IPS-15b (cell line): ENCODE data around the gene TMC3.

Source experiments
- H3K27me3 ChIP-seq: one replicate; pipeline ENCODE4 v1.6.1; 2013; ENCODE audit warnings: low read length; ENCODE audit not compliant: control insufficient read depth, insufficient read depth
- H3K36me3 ChIP-seq: one replicate; pipeline ENCODE4 v1.6.1; 2013; ENCODE audit warnings: low read length; ENCODE audit not compliant: control insufficient read depth, insufficient read depth
- H3K4me1 ChIP-seq: one replicate; pipeline ENCODE4 v1.6.1; 2013; ENCODE audit warnings: mild to moderate bottlenecking, low read length; ENCODE audit not compliant: control insufficient read depth, insufficient read depth
- H3K4me3 ChIP-seq: one replicate; pipeline ENCODE4 v1.5.1; 2013; ENCODE audit warnings: low read depth, low read length
- H3K9ac ChIP-seq: one replicate; pipeline ENCODE4 v1.6.1; 2013; ENCODE audit warnings: low read depth, mild to moderate bottlenecking, low read length
- H3K9me3 ChIP-seq: one replicate; pipeline ENCODE4 v1.6.1; 2013; ENCODE audit warnings: mild to moderate bottlenecking, low read length; ENCODE audit not compliant: control insufficient read depth, insufficient read depth

The TMC3 gene

GRCh38 chr15:81281766-81282605, 92.0 kb downstream of the TMC3 start:
- H3K4me1 ChIP-seq, result no peaks in the 10 kb centered on the region
- no peaks in the 10 kb centered on the region for H3K36me3 ChIP-seq
- no peak overlapping the region for H3K9ac ChIP-seq
- peaks cover 1% of the 10 kb centered on the region for H3K9me3 ChIP-seq
- no peak overlapping the region for H3K4me3 ChIP-seq
- H3K27me3 ChIP-seq, result no peaks in the 10 kb centered on the region

DNA sequence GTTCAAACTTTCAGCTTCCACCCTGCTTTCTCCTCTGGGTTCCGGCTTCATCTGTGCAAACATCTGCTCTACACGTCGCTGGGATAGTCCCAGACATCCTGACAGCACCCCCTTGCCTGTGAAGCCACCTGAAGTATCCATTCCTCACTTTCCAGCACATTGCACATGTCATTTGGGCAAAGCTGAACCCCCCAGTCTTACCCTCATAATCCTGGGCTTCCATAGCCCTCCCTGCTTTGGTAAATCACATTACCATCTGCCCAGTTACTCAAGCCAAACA, 92.6 kb downstream of the TMC3 start:
- no peaks in the 10 kb centered on the region for H3K27me3 ChIP-seq
- no peak overlapping the region for H3K4me3 ChIP-seq
- peaks cover 3% of the 10 kb centered on the region for H3K9me3 ChIP-seq
- H3K4me1 ChIP-seq, result no peaks in the 10 kb centered on the region
- H3K9ac ChIP-seq, result no peak overlapping the region
- no peaks in the 10 kb centered on the region for H3K36me3 ChIP-seq
